ENCODE measurements around the gene LTC4S.

Gene LTC4S

GRCh38 chr5:179824745-179825112, 30.9 kb downstream of the LTC4S start:
- WGBS (ENCODE audit: extremely low coverage, insufficient coverage, low lambda C conversion rate): no CpG with 5 or more reads among the region's 3 CpGs
- Histone ChIP-seq H3K79me2 (ENCODE audit: control insufficient read depth, insufficient read depth, low read length) (peaks cover 12% of the 10 kb centered on the region), H3K27me3 (ENCODE audit: insufficient read depth, low read length, poor library complexity) (no peaks in the 10 kb centered on the region), H3K4me2 (ENCODE audit: low read length) (no peak overlapping the region), H3K23ac (ENCODE audit: low read length) (no peak overlapping the region), H3K4me1 (ENCODE audit: control insufficient read depth, low read depth, low read length) (peaks cover 13% of the 10 kb centered on the region), H3K18ac (ENCODE audit: low read length) (no peak overlapping the region), H2BK15ac (replicated peaks; ENCODE audit: low read depth) (no peak overlapping the region), H2AK5ac (ENCODE audit: low read length) (no peak overlapping the region), H3K56ac (ENCODE audit: low read length) (no peak overlapping the region), H3K4me3 (ENCODE audit: low read length) (no peak overlapping the region), H4K8ac (ENCODE audit: low read depth, low read length) (no peak overlapping the region), H3K27ac (ENCODE audit: low read depth, low read length) (no peak overlapping the region), H2BK5ac (ENCODE audit: low read length) (no peak overlapping the region), H3K4ac (ENCODE audit: low read depth, low read length) (no peak overlapping the region), H2BK120ac (ENCODE audit: low read depth, low read length) (no peak overlapping the region), H3K9ac (ENCODE audit: low read length) (no peak overlapping the region), H3K79me1 (ENCODE audit: low read length) (peaks cover 14% of the 10 kb centered on the region), H4K5ac (ENCODE audit: low read length) (no peak overlapping the region), H3K36me3 (ENCODE audit: control insufficient read depth, insufficient read depth, low read length) (peaks cover 9% of the 10 kb centered on the region)
- DNase-seq: no peak

- Histone ChIP-seq H3K27me3 (ENCODE audit: insufficient read depth, low read length, poor library complexity) (no peaks in the 10 kb centered on the region), H3K79me1 (ENCODE audit: low read length) (peaks cover 14% of the 10 kb centered on the region), H3K4me2 (ENCODE audit: low read length) (no peak overlapping the region), H3K9ac (ENCODE audit: low read length) (no peak overlapping the region), H2BK15ac (replicated peaks; ENCODE audit: low read depth) (no peak overlapping the region), H2AK5ac (ENCODE audit: low read length) (no peak overlapping the region), H3K4me1 (ENCODE audit: control insufficient read depth, low read depth, low read length) (peaks cover 7% of the 10 kb centered on the region), H3K79me2 (ENCODE audit: control insufficient read depth, insufficient read depth, low read length) (peaks cover 12% of the 10 kb centered on the region), H3K27ac (ENCODE audit: low read depth, low read length) (no peak overlapping the region), H2BK5ac (ENCODE audit: low read length) (no peak overlapping the region), H4K5ac (ENCODE audit: low read length) (no peak overlapping the region), H3K36me3 (ENCODE audit: control insufficient read depth, insufficient read depth, low read length) (peaks cover 9% of the 10 kb centered on the region), H3K56ac (ENCODE audit: low read length) (no peak overlapping the region), H4K8ac (ENCODE audit: low read depth, low read length) (no peak overlapping the region), H3K23ac (ENCODE audit: low read length) (no peak overlapping the region), H3K18ac (ENCODE audit: low read length) (no peak overlapping the region), H3K4ac (ENCODE audit: low read depth, low read length) (no peak overlapping the region), H2BK120ac (ENCODE audit: low read depth, low read length) (no peak overlapping the region), H3K4me3 (ENCODE audit: low read length) (no peak overlapping the region)
- DNase-seq: no peak
- WGBS (ENCODE audit: extremely low coverage, insufficient coverage, low lambda C conversion rate): no CpG with 5 or more reads among the region's 13 CpGs
These were observed 31.9 kb downstream of the LTC4S start for GRCh38 chr5:179825655-179826182.

- Histone ChIP-seq H2BK120ac (ENCODE audit: low read depth, low read length) (no peak overlapping the region), H2BK15ac (replicated peaks; ENCODE audit: low read depth) (no peak overlapping the region), H3K9ac (ENCODE audit: low read length) (no peak overlapping the region), H3K27me3 (ENCODE audit: insufficient read depth, low read length, poor library complexity) (no peaks in the 10 kb centered on the region), H3K4ac (ENCODE audit: low read depth, low read length) (no peak overlapping the region), H3K56ac (ENCODE audit: low read length) (no peak overlapping the region), H3K23ac (ENCODE audit: low read length) (no peak overlapping the region), H3K36me3 (ENCODE audit: control insufficient read depth, insufficient read depth, low read length) (peaks cover 12% of the 10 kb centered on the region), H2BK5ac (ENCODE audit: low read length) (no peak overlapping the region), H3K79me2 (ENCODE audit: control insufficient read depth, insufficient read depth, low read length) (peaks cover 3% of the 10 kb centered on the region), H4K5ac (ENCODE audit: low read length) (no peak overlapping the region), H3K4me3 (ENCODE audit: low read length) (no peak overlapping the region), H3K4me2 (ENCODE audit: low read length) (no peak overlapping the region), H2AK5ac (ENCODE audit: low read length) (no peak overlapping the region), H3K79me1 (ENCODE audit: low read length) (peaks cover 8% of the 10 kb centered on the region), H3K27ac (ENCODE audit: low read depth, low read length) (no peak overlapping the region), H4K8ac (ENCODE audit: low read depth, low read length) (no peak overlapping the region), H3K4me1 (ENCODE audit: control insufficient read depth, low read depth, low read length) (no peaks in the 10 kb centered on the region), H3K18ac (ENCODE audit: low read length) (no peak overlapping the region)
- no peak for DNase-seq
- no CpG with 5 or more reads among the region's 9 CpGs for WGBS (ENCODE audit: extremely low coverage, insufficient coverage, low lambda C conversion rate)
These were observed 33.9 kb downstream of the LTC4S start for GRCh38 chr5:179827680-179828079.

GRCh38 chr5:179828756-179829421, 35.1 kb downstream of the LTC4S start:
- H3K4me1 ChIP-seq (ENCODE audit: control insufficient read depth, low read depth, low read length): no peaks in the 10 kb centered on the region
- no CpG with 5 or more reads among the region's 3 CpGs for WGBS (ENCODE audit: extremely low coverage, insufficient coverage, low lambda C conversion rate)
- peaks cover 17% of the 10 kb centered on the region for H3K36me3 ChIP-seq (ENCODE audit: control insufficient read depth, insufficient read depth, low read length)

GRCh38 chr5:179829732-179830435, 36.1 kb downstream of the LTC4S start:
- no peak overlapping the region for H3K18ac ChIP-seq (ENCODE audit: low read length)
- no peak overlapping the region for H4K8ac ChIP-seq (ENCODE audit: low read depth, low read length)
- H3K9ac ChIP-seq (ENCODE audit: low read length): no peak overlapping the region
- H3K4me1 ChIP-seq (ENCODE audit: control insufficient read depth, low read depth, low read length): no peaks in the 10 kb centered on the region
- H2BK15ac ChIP-seq (replicated peaks; ENCODE audit: low read depth): no peak overlapping the region
- no peak overlapping the region for H3K27ac ChIP-seq (ENCODE audit: low read depth, low read length)
- no peak overlapping the region for H2BK120ac ChIP-seq (ENCODE audit: low read depth, low read length)
- H4K5ac ChIP-seq (ENCODE audit: low read length): no peak overlapping the region
- no peak overlapping the region for H3K4me3 ChIP-seq (ENCODE audit: low read length)
- no peak overlapping the region for H2BK5ac ChIP-seq (ENCODE audit: low read length)
- no peak for DNase-seq
- no peaks in the 10 kb centered on the region for H3K79me2 ChIP-seq (ENCODE audit: control insufficient read depth, insufficient read depth, low read length)
- WGBS (ENCODE audit: extremely low coverage, insufficient coverage, low lambda C conversion rate): no CpG with 5 or more reads among the region's 7 CpGs
- no peak overlapping the region for H3K4me2 ChIP-seq (ENCODE audit: low read length)
- peaks cover 15% of the 10 kb centered on the region for H3K36me3 ChIP-seq (ENCODE audit: control insufficient read depth, insufficient read depth, low read length)
- no peak overlapping the region for H3K23ac ChIP-seq (ENCODE audit: low read length)
- no peaks in the 10 kb centered on the region for H3K79me1 ChIP-seq (ENCODE audit: low read length)
- no peak overlapping the region for H3K4ac ChIP-seq (ENCODE audit: low read depth, low read length)
- no peak overlapping the region for H3K56ac ChIP-seq (ENCODE audit: low read length)
- no peaks in the 10 kb centered on the region for H3K27me3 ChIP-seq (ENCODE audit: insufficient read depth, low read length, poor library complexity)
- no peak overlapping the region for H2AK5ac ChIP-seq (ENCODE audit: low read length)

More at GRCh38 chr5:179828756-179829421, 35.1 kb downstream of the LTC4S start:
- Histone ChIP-seq H3K27me3 (ENCODE audit: insufficient read depth, low read length, poor library complexity) (no peaks in the 10 kb centered on the region), H3K4me2 (ENCODE audit: low read length) (no peak overlapping the region), H3K79me1 (ENCODE audit: low read length) (peaks cover 3% of the 10 kb centered on the region), H3K9ac (ENCODE audit: low read length) (no peak overlapping the region), H2AK5ac (ENCODE audit: low read length) (no peak overlapping the region), H3K79me2 (ENCODE audit: control insufficient read depth, insufficient read depth, low read length) (no peaks in the 10 kb centered on the region), H3K18ac (ENCODE audit: low read length) (no peak overlapping the region), H3K4ac (ENCODE audit: low read depth, low read length) (no peak overlapping the region), H3K27ac (ENCODE audit: low read depth, low read length) (no peak overlapping the region), H3K56ac (ENCODE audit: low read length) (no peak overlapping the region), H2BK15ac (replicated peaks; ENCODE audit: low read depth) (no peak overlapping the region), H2BK120ac (ENCODE audit: low read depth, low read length) (no peak overlapping the region), H3K23ac (ENCODE audit: low read length) (no peak overlapping the region), H4K5ac (ENCODE audit: low read length) (no peak overlapping the region), H2BK5ac (ENCODE audit: low read length) (no peak overlapping the region), H3K4me3 (ENCODE audit: low read length) (no peak overlapping the region), H4K8ac (ENCODE audit: low read depth, low read length) (no peak overlapping the region)
- DNase-seq: no peak

All from mesendoderm (in vitro differentiated cells).